ENCODE data around the gene NINJ2. TPM values are rescaled to one million over a fixed set of nuclear protein-coding genes. Genes with fewer than 3 reads are reported as not detected.

NINJ2 gene
- total RNA-seq, 3 donors from 2014 or later (not counting 1 experiment from before 2014, with no cell fraction given), result 3.1 to 6.6 (median 4.9) TPM

- H3K4me3 Mint-ChIP-seq, result no peak overlapping the region
- no peaks in the 10 kb centered on the region for H3K27me3 Mint-ChIP-seq (ENCODE audit: low read depth in 2 of 2)
- H3K27ac ChIP-seq (ENCODE audit: low read length), result no peak overlapping the region
- H3K9me3 Mint-ChIP-seq, result no peaks in the 10 kb centered on the region
- no peaks in the 10 kb centered on the region for H3K27me3 ChIP-seq (ENCODE audit: control insufficient read depth, insufficient read depth, low read length)
- peaks cover 12% of the 10 kb centered on the region for H3K4me1 ChIP-seq (ENCODE audit: control insufficient read depth, insufficient read depth, low read length)
- no peak overlapping the region for H3K27ac Mint-ChIP-seq
- intact Hi-C loops (cut with micrococcal nuclease), result no loop called here
- H3K4me1 Mint-ChIP-seq, result peaks cover 22% of the 10 kb centered on the region in 2 donors
- H3K4me3 ChIP-seq (ENCODE audit: low read length), result no peak overlapping the region
- no peaks in the 10 kb centered on the region for H3K36me3 ChIP-seq (ENCODE audit: control insufficient read depth, insufficient read depth, low read length)
- H3K9me3 ChIP-seq (ENCODE audit: control insufficient read depth, insufficient read depth, low read length), result no peaks in the 10 kb centered on the region
- DNase-seq, result no peak
- no peak for TF ChIP-seq CTCF (IDR thresholded peaks at IDR 0.05)
- no peak for ATAC-seq
- H3K36me3 Mint-ChIP-seq, result no peaks in the 10 kb centered on the region
- WGBS (ENCODE audit: insufficient coverage), result 92% methylated on average over 4 of the region's 4 CpGs
Observed at GRCh38 chr12:623865-624372, 39.3 kb downstream of the NINJ2 start.

DNA sequence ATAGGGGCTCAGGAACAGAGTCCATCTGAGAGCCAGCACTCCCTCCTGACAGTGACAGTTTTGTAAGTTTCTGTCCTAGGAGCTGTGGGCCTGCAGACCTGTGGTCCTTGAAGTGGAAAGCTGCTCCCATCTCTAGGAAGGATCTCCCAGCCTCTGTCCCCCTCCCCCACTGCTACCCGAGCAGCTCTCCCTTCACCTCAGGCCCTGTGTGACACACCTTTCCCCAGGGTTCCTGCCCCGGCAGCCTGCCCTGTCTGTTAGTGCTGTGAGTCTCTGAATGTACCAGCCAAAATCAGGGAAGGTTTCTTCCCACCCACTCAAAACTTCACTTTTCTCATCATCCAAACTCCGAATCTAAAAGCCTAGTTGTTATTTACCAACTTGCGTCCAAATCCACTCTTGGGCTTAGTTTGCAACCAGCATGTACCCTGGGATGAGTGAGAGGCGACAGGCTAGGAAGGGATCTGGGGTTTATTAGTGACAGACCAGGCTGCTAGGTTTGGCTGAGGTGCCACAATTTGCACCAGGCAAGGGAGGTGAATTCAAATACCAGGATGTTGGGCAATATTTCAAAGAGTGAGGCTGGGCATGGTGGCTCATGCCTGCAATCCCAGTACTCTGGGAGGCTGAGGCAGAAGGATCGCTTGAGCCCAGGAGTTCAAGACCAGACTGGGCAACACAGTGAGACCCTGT, 39.9 kb downstream of the NINJ2 start:
- intact Hi-C loops (cut with micrococcal nuclease), result no loop called here
- ATAC-seq (no peak), DNase-seq (no peak)
- no peaks in the 10 kb centered on the region for H3K27me3 Mint-ChIP-seq (ENCODE audit: low read depth in 2 of 2)
- no peak overlapping the region for H3K27ac ChIP-seq (ENCODE audit: low read length)
- H3K36me3 Mint-ChIP-seq, result no peaks in the 10 kb centered on the region
- H3K4me1 Mint-ChIP-seq, result peaks cover 25 to 27% of the 10 kb centered on the region in 2 donors
- H3K9me3 Mint-ChIP-seq, result no peaks in the 10 kb centered on the region
- peak overlapping the region in 1 of 2 donors; percentile 70 for H3K27ac Mint-ChIP-seq
- H3K9me3 ChIP-seq (ENCODE audit: control insufficient read depth, insufficient read depth, low read length), result no peaks in the 10 kb centered on the region
- H3K4me1 ChIP-seq (ENCODE audit: control insufficient read depth, insufficient read depth, low read length), result peaks cover 14% of the 10 kb centered on the region
- no peak overlapping the region for H3K4me3 Mint-ChIP-seq
- H3K4me3 ChIP-seq (ENCODE audit: low read length), result no peak overlapping the region
- WGBS (ENCODE audit: insufficient coverage), result 94% methylated on average over 6 of the region's 6 CpGs
- no peaks in the 10 kb centered on the region for H3K36me3 ChIP-seq (ENCODE audit: control insufficient read depth, insufficient read depth, low read length)
- no peaks in the 10 kb centered on the region for H3K27me3 ChIP-seq (ENCODE audit: control insufficient read depth, insufficient read depth, low read length)
- no peak for TF ChIP-seq CTCF (IDR thresholded peaks at IDR 0.05)

GRCh38 chr12:622416-622815, 40.8 kb downstream of the NINJ2 start:
- no peak for TF ChIP-seq CTCF (IDR thresholded peaks at IDR 0.05)
- 78% methylated on average over 2 of the region's 3 CpGs for WGBS (ENCODE audit: insufficient coverage)
- Histone ChIP-seq H3K9me3 (ENCODE audit: control insufficient read depth, insufficient read depth, low read length) (no peaks in the 10 kb centered on the region), H3K27ac (ENCODE audit: low read length) (no peak overlapping the region), H3K36me3 (ENCODE audit: control insufficient read depth, insufficient read depth, low read length) (no peaks in the 10 kb centered on the region), H3K4me3 (ENCODE audit: low read length) (no peak overlapping the region), H3K4me1 (ENCODE audit: control insufficient read depth, insufficient read depth, low read length) (peaks cover 17% of the 10 kb centered on the region), H3K27me3 (ENCODE audit: control insufficient read depth, insufficient read depth, low read length) (no peaks in the 10 kb centered on the region)
- Mint-ChIP-seq H3K36me3 (no peaks in the 10 kb centered on the region), H3K4me3 (no peak overlapping the region), H3K27me3 (ENCODE audit: low read depth in 2 of 2) (no peaks in the 10 kb centered on the region), H3K9me3 (no peaks in the 10 kb centered on the region), H3K4me1 (peaks cover 31 to 32% of the 10 kb centered on the region in 2 donors), H3K27ac (peak overlapping the region in 1 of 2 donors; percentile 70)
- intact Hi-C loops (cut with micrococcal nuclease), result no loop called here
- ATAC-seq (peak in 1 of 3 donors; percentile 34), DNase-seq (peak in 1 of 2 donors; percentile 54)
